PFSK-1 (cell line): ENCODE measurements around the gene JAKMIP1.

Experiments used
- FOXP2 ChIP-seq: optimal IDR thresholded peaks from 2 replicates; pipeline ENCODE3; 2011; ENCODE audit warnings: borderline replicate concordance, control low read depth, inconsistent platforms; ENCODE audit not compliant: insufficient read depth; ENCODE audit errors: extremely low read length, extremely low read depth
- POLR2AphosphoS5 ChIP-seq: IDR thresholded peaks from 2 replicates; pipeline ENCODE4 v1.6.1; 2012; ENCODE audit warnings: low read depth, mild to moderate bottlenecking, control low read depth, low read length, moderate library complexity
- REST ChIP-seq, 2 experiments: IDR thresholded peaks; 2 replicates each; pipeline versions ENCODE4 v1.6.1 to v1.8.0; 2011 to 2012; ENCODE audit warnings: low read depth in 2 of 2, low read length in 2 of 2, control low read depth in 1 of 2, inconsistent platforms in 1 of 2, mild to moderate bottlenecking in 1 of 2, moderate library complexity in 1 of 2; ENCODE audit not compliant: insufficient read depth in 1 of 2
- SIN3A ChIP-seq: IDR thresholded peaks from 2 replicates; pipeline ENCODE4 v1.6.1; 2012; ENCODE audit warnings: mild to moderate bottlenecking, low read length, moderate library complexity, borderline replicate concordance; ENCODE audit not compliant: insufficient read depth
- TAF1 ChIP-seq: IDR thresholded peaks from 2 replicates; pipeline ENCODE4 v1.6.1; 2012; ENCODE audit warnings: low read length, control low read depth, borderline replicate concordance; ENCODE audit not compliant: insufficient read depth

Gene JAKMIP1

GRCh38 chr4:6120361-6120760 is 80.0 kb downstream of the JAKMIP1 start:
- TF ChIP-seq SIN3A (no peak), FOXP2 (no peak), REST (IDR thresholded peaks at IDR 0.05; ENCODE audit: insufficient read depth in 1 of 2, low read depth in 2 of 2, low read length in 2 of 2) (no peak), POLR2AphosphoS5 (no peak), TAF1 (no peak)

GRCh38 chr4:6119507-6120020 is 80.8 kb downstream of the JAKMIP1 start:
- TF ChIP-seq TAF1 (no peak), FOXP2 (no peak), SIN3A (no peak), REST (IDR thresholded peaks at IDR 0.05; ENCODE audit: insufficient read depth in 1 of 2, low read depth in 2 of 2, low read length in 2 of 2) (no peak), POLR2AphosphoS5 (no peak)

- TF ChIP-seq TAF1 (no peak), REST (IDR thresholded peaks at IDR 0.05; ENCODE audit: insufficient read depth in 1 of 2, low read depth in 2 of 2, low read length in 2 of 2) (no peak), SIN3A (no peak), POLR2AphosphoS5 (no peak), FOXP2 (no peak)
Observed at GRCh38 chr4:6118201-6118600, 82.1 kb downstream of the JAKMIP1 start.

DNA sequence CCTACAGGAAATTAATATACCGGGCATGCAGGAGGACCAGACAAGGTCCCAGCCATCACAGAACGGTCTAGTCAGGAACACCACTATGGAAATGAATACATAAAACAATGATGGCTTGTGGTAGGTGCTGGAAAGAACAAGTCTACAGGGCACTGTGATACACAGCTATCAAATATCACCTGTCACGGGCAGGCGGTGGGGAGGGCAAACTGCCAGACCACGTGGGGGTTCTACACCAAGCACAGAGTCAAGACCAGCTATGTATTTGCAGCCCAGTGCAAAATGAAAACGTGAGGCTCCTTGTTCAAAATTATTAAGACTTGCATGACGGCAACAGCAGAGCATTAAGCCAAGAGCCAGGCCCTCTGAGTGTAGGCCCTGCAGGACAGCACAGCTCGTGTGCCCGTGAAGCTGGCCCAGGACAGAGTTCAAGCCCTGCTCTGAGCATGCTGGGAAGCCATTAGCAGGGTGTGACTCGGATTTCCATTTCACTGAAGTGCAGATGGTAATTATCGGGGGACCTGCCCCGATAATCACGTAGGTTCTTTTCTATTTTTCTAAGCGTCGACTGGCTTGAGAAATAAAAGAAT is 83.6 kb downstream of the JAKMIP1 start:
- TF ChIP-seq POLR2AphosphoS5 (no peak), REST (IDR thresholded peaks at IDR 0.05; ENCODE audit: insufficient read depth in 1 of 2, low read depth in 2 of 2, low read length in 2 of 2) (no peak), TAF1 (no peak), FOXP2 (no peak), SIN3A (no peak)
